HepG2 (cell line): Measurements from ENCODE around the gene VSTM4. TPM values are rescaled to one million over a fixed set of nuclear protein-coding genes. Genes with fewer than 3 reads are reported as not detected.

Experiments used
- ATAC-seq: fragments of 200-7000 bp; cut with Tn5 transposase; 3 replicates; pipeline ENCODE4 v1.9.1; 2020; ENCODE audit warnings: mild to moderate bottlenecking, moderate library complexity
- BruUV-seq: library from RNA; stranded (reverse); fragments of 400-500 nt; replicated peaks from 2 replicates; lab custom pipeline; 2021; lab: Mats Ljungman, UMichigan
- CTCF ChIA-PET: fragments of 300-600 bp; formaldehyde crosslinking; extraction: SDS; loops from one replicate; lab custom pipeline; 2021; ENCODE audit warnings: low total read pairs, inconsistent platforms, low intra/inter-chr PET ratio; lab: Yijun Ruan, JAX
- POLR2A ChIA-PET: fragments of 350-600 bp; sonication (Branson Sonifier 250); formaldehyde crosslinking; loops from one replicate; lab custom pipeline; 2020; ENCODE audit warnings: antibody characterized with exemption, inconsistent platforms; lab: Yijun Ruan, JAX
- DNase-seq: peaks from one replicate; pipeline ENCODE4 v3.0.0-alpha.2; 2015; ENCODE audit warnings: low spot score
- FAIRE-seq: peaks from 3 replicates; lab custom pipeline; 2011; peaks lifted over from hg19 to GRCh38; lab: Jason Lieb, UNC
- H2AFZ ChIP-seq: one replicate; pipeline ENCODE4 v1.6.1; 2011; ENCODE audit warnings: low read length, inconsistent platforms
- H3K27ac ChIP-seq: fragments of 300-600 bp; 3 replicates; pipeline ENCODE4 v1.8.0; 2011; ENCODE audit warnings: mixed run types, mild to moderate bottlenecking, mixed read lengths, low read length, inconsistent platforms; ENCODE audit not compliant: insufficient read depth; ENCODE audit errors: extremely low read length
- H3K27me3 ChIP-seq, 2 experiments: fragments of 200-600 bp in 1 of 2; 2 replicates in 1 of 2; 3 replicates in 1 of 2; pipeline versions ENCODE4 v1.6.0 to v1.8.0; 2011; ENCODE audit warnings: low read length in 2 of 2, mild to moderate bottlenecking in 2 of 2, moderate library complexity in 2 of 2, inconsistent platforms in 1 of 2; ENCODE audit not compliant: insufficient read depth in 2 of 2, control insufficient read depth in 1 of 2
- H3K36me3 ChIP-seq, 2 experiments: fragments of 200-600 bp in 1 of 2; replicated peaks in 1 of 2; 2 replicates in 1 of 2; 3 replicates in 1 of 2; pipeline versions ENCODE4 v1.5.1 to v1.8.0; 2011; ENCODE audit warnings: low read length in 2 of 2, inconsistent platforms in 1 of 2; ENCODE audit not compliant: insufficient read depth in 2 of 2, control insufficient read depth in 1 of 2
- H3K4me1 ChIP-seq: 2 replicates; pipeline ENCODE4 v1.5.1; 2012; ENCODE audit warnings: low read length, inconsistent platforms; ENCODE audit not compliant: insufficient read depth
- H3K4me2 ChIP-seq: 2 replicates; pipeline ENCODE4 v1.6.0; 2011; ENCODE audit warnings: low read depth, low read length, inconsistent platforms
- H3K4me3 ChIP-seq, 3 experiments: fragments of 200-600 bp in 1 of 3; sonication (generic), shearing (Covaris generic) in 1 of 3; replicated peaks in 1 of 3; 2 replicates each; pipeline ENCODE4 v1.5.1; 2011 to 2016; ENCODE audit warnings: low read length in 3 of 3, inconsistent platforms in 2 of 3, low read depth in 2 of 3, mild to moderate bottlenecking in 2 of 3, control low read depth in 1 of 3, mixed read lengths in 1 of 3; ENCODE audit not compliant: insufficient read depth in 1 of 3
- H3K79me2 ChIP-seq: one replicate; pipeline ENCODE4 v1.6.1; 2011; ENCODE audit warnings: low read length, inconsistent platforms; ENCODE audit not compliant: insufficient read depth
- H3K9ac ChIP-seq: 2 replicates; pipeline ENCODE4 v1.6.0; 2011; ENCODE audit warnings: mild to moderate bottlenecking, low read depth, low read length, inconsistent platforms; ENCODE audit not compliant: insufficient read depth
- H3K9me3 ChIP-seq: 2 replicates; pipeline ENCODE4 v1.5.1; 2012; ENCODE audit warnings: mild to moderate bottlenecking, low read length
- H4K20me1 ChIP-seq: 2 replicates; pipeline ENCODE4 v1.6.0; 2011; ENCODE audit warnings: inconsistent platforms, mild to moderate bottlenecking, low read length, moderate library complexity; ENCODE audit not compliant: insufficient read depth
- FOXK1 ChIP-seq: sonication (generic); formaldehyde crosslinking; IDR thresholded peaks from 2 replicates; pipeline ENCODE4 v1.4.0; 2020; ENCODE audit warnings: low read depth, missing genetic modification reagents, borderline replicate concordance
- JARID2 ChIP-seq: sonication (generic); formaldehyde crosslinking; IDR thresholded peaks from 2 replicates; pipeline ENCODE4 v1.8.1; 2023; ENCODE audit warnings: missing genetic modification reagents, inconsistent platforms; ENCODE audit not compliant: insufficient replicate concordance
- NR2F6 ChIP-seq, 2 experiments: IDR thresholded peaks; 2 replicates each; pipeline ENCODE4 v1.6.1; 2016; ENCODE audit warnings: antibody characterized with exemption in 1 of 2, mild to moderate bottlenecking in 1 of 2
- PAXIP1 ChIP-seq: sonication (generic); formaldehyde crosslinking; conservative IDR thresholded peaks from 2 replicates; pipeline ENCODE4 v1.4.0; 2020; ENCODE audit warnings: mild to moderate bottlenecking, missing genetic modification reagents, moderate library complexity
- ZBTB20 ChIP-seq: sonication (generic); formaldehyde crosslinking; IDR thresholded peaks from 2 replicates; pipeline ENCODE4 v1.8.1; 2023; ENCODE audit warnings: missing genetic modification reagents, low read depth, mild to moderate bottlenecking, borderline replicate concordance
- ZC3H13 ChIP-seq: sonication (generic); formaldehyde crosslinking; IDR thresholded peaks from 2 replicates; pipeline ENCODE4 v1.8.1; 2023; ENCODE audit warnings: mild to moderate bottlenecking, missing genetic modification reagents, moderate library complexity
- ZFP1 ChIP-seq: IDR thresholded peaks from 2 replicates; pipeline ENCODE4 v1.6.1; 2016
- ZNF747 ChIP-seq: sonication (generic); formaldehyde crosslinking; IDR thresholded peaks from 2 replicates; pipeline ENCODE4 v1.8.1; 2023; ENCODE audit warnings: missing genetic modification reagents, mild to moderate bottlenecking, borderline replicate concordance
- WGBS: methylation state at CpG from one replicate; pipeline ENCODE4 v1.1.6; 2017; ENCODE audit warnings: low lambda C conversion rate; 5-methylcytosine and 5-hydroxymethylcytosine counted together
- in situ Hi-C: cut with HindIII; loops from 2 replicates; pipeline ENCODE4 v1.10.0; 2017; ENCODE audit warnings: low pct_unique_long_range_greater_than_20kb; ENCODE audit not compliant: extremely low pct_ligation_motif_present
- intact Hi-C: fragments of 100-400 bp; cut with micrococcal nuclease; formaldehyde crosslinking; loops from one replicate; pipeline ENCODE4 v1.10.0; 2022; ENCODE audit not compliant: unreplicated experiment
- polyA plus RNA-seq, 8 experiments: library from polyadenylated mRNA; depleted of rRNA in 3 of 8; stranded (reverse) in 7 of 8; unstranded in 1 of 8; fragments of >200 nt; fragmentation: Illumina TruSeq in 4 of 8; extraction: Trizol in 4 of 8; gene quantifications; 2 replicates each; pipeline versions ENCODE4 v1.2.1 to v1.2.3, GENCODE V29; 2011 to 2016; ENCODE audit warnings: low read depth in 4 of 8, missing spikeins in 1 of 8, mixed read lengths in 1 of 8; ENCODE audit not compliant: insufficient read depth in 1 of 8
- total RNA-seq, 5 experiments: library from RNA; depleted of rRNA; stranded (reverse); fragments of >200 nt; fragmentation: Illumina TruSeq; extraction: Trizol; gene quantifications; 2 replicates each; pipeline ENCODE4 v1.2.3, GENCODE V29; 2016; ENCODE audit warnings: low read depth in 1 of 5
- TF ChIP-seq, protein P1 (sequence below): sonication (generic); formaldehyde crosslinking; IDR thresholded peaks from 2 replicates; pipeline ENCODE4 v1.4.0; 2020; ENCODE audit warnings: missing genetic modification reagents

The VSTM4 gene
- total and polyA plus RNA-seq, 2 of the 13 experiments (the other 11 are each of a cell fraction or from before 2014, with no cell fraction given): not detected

DNA sequence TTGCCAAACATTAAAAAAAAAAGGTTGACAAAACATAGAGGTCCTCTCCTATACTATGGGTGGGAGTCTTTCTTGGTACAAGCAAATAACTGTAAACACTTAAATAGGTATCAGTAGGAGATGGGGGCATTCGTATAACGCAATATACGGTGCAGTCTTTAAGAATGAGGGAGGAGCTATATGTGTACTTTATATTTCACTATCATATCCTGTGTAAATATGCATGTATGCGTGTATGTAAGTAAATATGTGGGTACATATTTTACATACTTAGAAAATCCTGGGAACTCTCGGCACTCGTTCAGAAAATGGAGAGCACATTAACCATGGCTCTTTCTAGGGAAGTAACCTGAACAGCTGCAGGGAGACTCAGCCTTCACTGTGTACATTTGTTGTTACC lies 93.6 kb downstream of the VSTM4 start:
- TF ChIP-seq JARID2 (CRISPR knock-in tag) (no peak), FOXK1 (no peak), ZFP1 (CRISPR knock-in tag) (no peak), ZC3H13 (CRISPR knock-in tag) (no peak), ZBTB20 (CRISPR knock-in tag) (no peak), ZNF747 (CRISPR knock-in tag) (no peak), PAXIP1 (no peak), NR2F6 (IDR thresholded peaks at IDR 0.05) (no peak), NR2F6 (CRISPR knock-in tag; IDR thresholded peaks at IDR 0.05) (no peak)
- TF ChIP-seq, protein P1, sequence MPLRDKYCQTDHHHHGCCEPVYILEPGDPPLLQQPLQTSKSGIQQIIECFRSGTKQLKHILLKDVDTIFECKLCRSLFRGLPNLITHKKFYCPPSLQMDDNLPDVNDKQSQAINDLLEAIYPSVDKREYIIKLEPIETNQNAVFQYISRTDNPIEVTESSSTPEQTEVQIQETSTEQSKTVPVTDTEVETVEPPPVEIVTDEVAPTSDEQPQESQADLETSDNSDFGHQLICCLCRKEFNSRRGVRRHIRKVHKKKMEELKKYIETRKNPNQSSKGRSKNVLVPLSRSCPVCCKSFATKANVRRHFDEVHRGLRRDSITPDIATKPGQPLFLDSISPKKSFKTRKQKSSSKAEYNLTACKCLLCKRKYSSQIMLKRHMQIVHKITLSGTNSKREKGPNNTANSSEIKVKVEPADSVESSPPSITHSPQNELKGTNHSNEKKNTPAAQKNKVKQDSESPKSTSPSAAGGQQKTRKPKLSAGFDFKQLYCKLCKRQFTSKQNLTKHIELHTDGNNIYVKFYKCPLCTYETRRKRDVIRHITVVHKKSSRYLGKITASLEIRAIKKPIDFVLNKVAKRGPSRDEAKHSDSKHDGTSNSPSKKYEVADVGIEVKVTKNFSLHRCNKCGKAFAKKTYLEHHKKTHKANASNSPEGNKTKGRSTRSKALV (CRISPR knock-in tag): no peak
- ChIA-PET POLR2A (no interaction called here), CTCF (no interaction called here)
- no peak overlapping the region for H3K27ac ChIP-seq
- H4K20me1 ChIP-seq: no peaks in the 10 kb centered on the region
- H3K27me3 ChIP-seq: no peaks in the 10 kb centered on the region
- 43% methylated on average over 6 of the region's 6 CpGs for WGBS
- H3K9me3 ChIP-seq: no peaks in the 10 kb centered on the region
- no peak overlapping the region for H3K4me2 ChIP-seq
- peaks cover 13% of the 10 kb centered on the region for H3K4me1 ChIP-seq
- ATAC-seq (no peak), DNase-seq (no peak), FAIRE-seq (no peak)
- no peak overlapping the region for H2AFZ ChIP-seq
- intact Hi-C loops: no loop called here
- H3K36me3 ChIP-seq: no peaks in the 10 kb centered on the region
- no peak overlapping the region for H3K4me3 ChIP-seq
- in situ Hi-C loops: no loop called here
- no peak overlapping the region for H3K9ac ChIP-seq
- H3K79me2 ChIP-seq: no peaks in the 10 kb centered on the region
- no TSS peak for BruUV-seq
